SU-DHL-6 (cell line): ENCODE measurements around the gene EIF4E1B.

Experiments used
- H2AFZ ChIP-seq: fragments of 200-600 bp; sonication (generic); 2 replicates; pipeline ENCODE4 v1.6.1; 2014; ENCODE audit warnings: low read depth, mild to moderate bottlenecking, moderate library complexity, mixed read lengths, antibody characterized with exemption, low read length; ENCODE audit not compliant: severe bottlenecking
- H3F3A ChIP-seq: fragments of 200-600 bp; shearing (Covaris generic); 2 replicates; pipeline ENCODE4 v1.6.0; 2016; ENCODE audit warnings: antibody characterized with exemption, mild to moderate bottlenecking; ENCODE audit not compliant: insufficient read depth
- H3K27ac ChIP-seq: fragments of 200-600 bp; sonication (generic); 2 replicates; pipeline ENCODE4 v1.5.1; 2016; ENCODE audit warnings: low read depth, mild to moderate bottlenecking, low read length, moderate library complexity, mixed read lengths
- H3K27me3 ChIP-seq: fragments of 200-600 bp; sonication (generic), shearing (Covaris generic); 2 replicates; pipeline ENCODE4 v1.6.0; 2014; ENCODE audit warnings: mild to moderate bottlenecking, low read length
- H3K36me3 ChIP-seq: fragments of 200-600 bp; sonication (generic); 2 replicates; pipeline ENCODE4 v1.6.1; 2014; ENCODE audit warnings: mild to moderate bottlenecking, low read length, mixed read lengths
- H3K4me2 ChIP-seq: fragments of 300-600, 200-600 bp; shearing (Covaris generic), sonication (generic); 2 replicates; pipeline ENCODE4 v1.6.0; 2014; ENCODE audit warnings: low read length, low read depth, mild to moderate bottlenecking; ENCODE audit not compliant: poor library complexity, severe bottlenecking
- H3K4me3 ChIP-seq: fragments of 200-600 bp; sonication (generic); 2 replicates; pipeline ENCODE4 v1.5.1; 2014; ENCODE audit warnings: antibody characterized with exemption, low read length, mild to moderate bottlenecking, mixed read lengths; ENCODE audit not compliant: insufficient read depth, poor library complexity, severe bottlenecking
- H3K79me2 ChIP-seq: fragments of 200-600 bp; sonication (generic); 2 replicates; pipeline ENCODE4 v1.6.1; 2014; ENCODE audit warnings: mild to moderate bottlenecking, low read length, moderate library complexity; ENCODE audit not compliant: insufficient read depth
- H3K9ac ChIP-seq: fragments of 200-600 bp; sonication (generic); 2 replicates; pipeline ENCODE4 v1.7.0; 2014; ENCODE audit warnings: mild to moderate bottlenecking, low read length
- H3K9me2 ChIP-seq: fragments of 200-600 bp; sonication (generic); replicated peaks from 2 replicates; pipeline ENCODE4 v1.6.1; 2014; ENCODE audit warnings: low read length; ENCODE audit not compliant: insufficient read depth
- H3K9me3 ChIP-seq: fragments of 200-600 bp; sonication (generic); 2 replicates; pipeline ENCODE4 v1.6.1; 2014; ENCODE audit warnings: low read length, mixed read lengths; ENCODE audit not compliant: insufficient read depth
- H4K20me1 ChIP-seq: fragments of 200-600 bp; sonication (generic); 2 replicates; pipeline ENCODE4 v1.6.1; 2014; ENCODE audit warnings: low read depth, mild to moderate bottlenecking, antibody characterized with exemption, low read length, moderate library complexity, mixed read lengths
- CTCF ChIP-seq: fragments of 200-600 bp; sonication (generic); IDR thresholded peaks from one replicate; pipeline ENCODE4 v1.5.1; 2017; ENCODE audit warnings: antibody characterized with exemption, mild to moderate bottlenecking, low read length, moderate library complexity; ENCODE audit not compliant: insufficient read depth, poor library complexity, severe bottlenecking
- EZH2phosphoT487 ChIP-seq: fragments of 200-600 bp; sonication (generic), shearing (Covaris generic); conservative IDR thresholded peaks from 2 replicates; pipeline ENCODE4 v1.6.1; 2018; ENCODE audit warnings: mild to moderate bottlenecking, antibody characterized with exemption, low read length, moderate library complexity, mixed read lengths

EIF4E1B gene

GRCh38 chr5:176667637-176668036 lies 37.2 kb downstream of the EIF4E1B start:
- no peak for TF ChIP-seq EZH2phosphoT487
- no peak for TF ChIP-seq CTCF
- no peak overlapping the region for H3K9ac ChIP-seq
- no peaks in the 10 kb centered on the region for H4K20me1 ChIP-seq
- no peak overlapping the region for H2AFZ ChIP-seq
- no peak overlapping the region for H3K27ac ChIP-seq
- no peaks in the 10 kb centered on the region for H3F3A ChIP-seq
- H3K4me3 ChIP-seq = no peak overlapping the region
- H3K27me3 ChIP-seq = no peaks in the 10 kb centered on the region; the same call in 1 of the 2 replicates
- H3K36me3 ChIP-seq = no peaks in the 10 kb centered on the region
- H3K4me2 ChIP-seq = no peak overlapping the region
- H3K9me3 ChIP-seq = no peaks in the 10 kb centered on the region
- no peaks in the 10 kb centered on the region for H3K9me2 ChIP-seq
- H3K79me2 ChIP-seq = no peaks in the 10 kb centered on the region

DNA sequence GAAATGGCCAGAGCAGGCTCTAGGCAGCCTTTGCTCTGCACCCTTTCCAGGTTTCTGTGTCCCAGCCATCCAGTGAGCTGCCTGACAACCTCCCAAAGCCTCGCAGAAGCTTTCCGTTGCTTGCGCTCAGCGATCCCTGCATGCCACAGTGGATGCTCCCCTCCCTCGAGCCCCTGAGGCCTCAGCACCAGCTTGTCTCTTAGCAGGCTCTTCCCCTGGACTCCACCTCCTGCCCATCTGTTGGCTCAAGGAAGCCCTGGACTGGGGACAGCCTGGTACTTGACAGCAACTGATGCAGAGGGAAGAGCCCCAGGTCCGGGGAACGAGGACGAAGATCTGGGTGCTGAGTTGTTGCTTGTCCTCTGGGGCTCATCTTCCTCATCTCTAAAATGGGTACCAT lies 40.0 kb downstream of the EIF4E1B start:
- H3K9ac ChIP-seq = no peak overlapping the region
- no peaks in the 10 kb centered on the region for H4K20me1 ChIP-seq
- H3F3A ChIP-seq = no peaks in the 10 kb centered on the region
- no peak overlapping the region for H2AFZ ChIP-seq
- H3K9me3 ChIP-seq = no peaks in the 10 kb centered on the region
- no peaks in the 10 kb centered on the region for H3K9me2 ChIP-seq
- no peaks in the 10 kb centered on the region for H3K79me2 ChIP-seq
- H3K36me3 ChIP-seq = no peaks in the 10 kb centered on the region
- H3K27me3 ChIP-seq = no peaks in the 10 kb centered on the region; the same call in 1 of the 2 replicates
- TF ChIP-seq CTCF (no peak), EZH2phosphoT487 (no peak)
- H3K27ac ChIP-seq = no peak overlapping the region
- H3K4me2 ChIP-seq = no peak overlapping the region
- no peak overlapping the region for H3K4me3 ChIP-seq

DNA sequence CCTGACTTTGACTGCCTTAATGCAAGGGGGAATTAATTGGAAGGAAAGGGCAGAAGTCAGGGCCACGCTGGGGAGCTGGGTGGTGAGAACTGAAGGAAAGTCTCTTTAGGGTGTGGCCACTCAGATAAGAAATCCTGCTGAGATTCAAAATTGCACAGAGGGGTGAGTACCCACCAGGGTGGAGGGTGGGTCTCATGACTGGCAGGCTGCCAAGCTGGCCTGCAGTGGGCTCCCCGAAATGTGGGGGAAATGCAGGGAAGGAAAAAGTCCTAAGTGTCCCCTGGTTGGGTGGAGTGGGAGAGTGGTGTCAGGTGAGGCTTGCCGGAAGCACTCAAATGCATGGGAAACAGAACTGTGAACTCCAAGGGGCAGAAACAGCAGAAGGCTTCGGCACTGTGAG lies 40.9 kb downstream of the EIF4E1B start:
- Histone ChIP-seq H3K9me2 (no peaks in the 10 kb centered on the region), H3K27me3 (no peaks in the 10 kb centered on the region; the same call in 1 of the 2 replicates), H3K36me3 (no peaks in the 10 kb centered on the region), H3F3A (no peaks in the 10 kb centered on the region), H3K9ac (no peak overlapping the region), H3K4me3 (no peak overlapping the region), H4K20me1 (no peaks in the 10 kb centered on the region), H3K4me2 (no peak overlapping the region), H3K79me2 (no peaks in the 10 kb centered on the region), H3K9me3 (no peaks in the 10 kb centered on the region), H2AFZ (no peak overlapping the region), H3K27ac (no peak overlapping the region)
- TF ChIP-seq EZH2phosphoT487 (no peak), CTCF (no peak)
